ENCODE measurements around the gene GPR39.

DNA sequence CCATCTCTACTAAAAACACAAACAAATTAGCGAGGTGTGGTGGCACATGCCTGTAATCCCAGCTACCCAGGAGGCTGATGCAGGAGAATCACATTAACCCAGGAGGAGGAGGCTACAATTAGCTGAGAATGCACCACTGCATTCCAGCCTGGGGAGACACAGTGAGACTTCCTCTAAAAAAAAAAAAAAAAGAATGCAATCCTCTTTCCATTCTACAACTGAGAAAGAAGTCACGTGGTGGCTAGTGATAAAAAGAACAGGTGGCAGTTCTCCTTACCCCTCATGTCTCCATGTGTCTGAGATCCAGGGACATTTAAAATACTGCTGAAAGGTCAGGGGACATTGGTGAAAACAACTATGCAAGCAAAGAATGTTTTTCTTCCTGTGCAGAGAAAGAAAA lies 24.4 kb upstream of the GPR39 start:
- TF ChIP-seq POLR2A (IDR thresholded peaks at IDR 0.05) (no peak), CTCF (IDR thresholded peaks at IDR 0.05) (no peak), EP300 (IDR thresholded peaks at IDR 0.05) (no peak)
